GM23338 (cell line): ENCODE results near the gene AFTPH. TPM values are rescaled to one million over a fixed set of nuclear protein-coding genes. Genes with fewer than 3 reads are reported as not detected.

ENCODE experiments used
- ATAC-seq: fragments of 200-7000 bp; cut with Tn5 transposase; 3 replicates; pipeline ENCODE4 v1.9.1; 2020
- DNase-seq: peaks from one replicate; pipeline ENCODE4 v3.0.0-alpha.2; 2015; ENCODE audit warnings: low spot score
- H2AFZ ChIP-seq: fragments of 200-600 bp; sonication (generic); 2 replicates; pipeline ENCODE4 v1.8.0; 2016; ENCODE audit warnings: antibody characterized with exemption, mild to moderate bottlenecking, moderate library complexity
- H3F3A ChIP-seq: fragments of 200-600 bp; sonication (generic); replicated peaks from 2 replicates; pipeline ENCODE4 v1.8.0; 2017; ENCODE audit warnings: antibody characterized with exemption, mixed run types, low read depth
- H3K27ac ChIP-seq: fragments of 200-600 bp; sonication (generic); 2 replicates; pipeline ENCODE4 v1.6.1; 2016; ENCODE audit warnings: low read depth
- H3K27me3 ChIP-seq: fragments of 200-600 bp; sonication (generic); 2 replicates; pipeline ENCODE4 v1.8.0; 2016; ENCODE audit warnings: mild to moderate bottlenecking, mixed run types, moderate library complexity; ENCODE audit not compliant: insufficient read depth
- H3K36me3 ChIP-seq: fragments of 200-600 bp; sonication (generic); 2 replicates; pipeline ENCODE4 v1.8.0; 2016; ENCODE audit warnings: mild to moderate bottlenecking; ENCODE audit not compliant: insufficient read depth
- H3K4me1 ChIP-seq: fragments of 200-600 bp; sonication (generic); 2 replicates; pipeline ENCODE4 v1.8.0; 2016; ENCODE audit warnings: mild to moderate bottlenecking, moderate library complexity; ENCODE audit not compliant: insufficient read depth
- H3K4me2 ChIP-seq: fragments of 200-600 bp; sonication (generic); 2 replicates; pipeline ENCODE4 v1.7.1; 2017; ENCODE audit warnings: mixed run types
- H3K4me3 ChIP-seq: fragments of 200-600 bp; sonication (generic); 2 replicates; pipeline ENCODE4 v1.6.1; 2016; ENCODE audit warnings: mixed run types
- H3K79me2 ChIP-seq: fragments of 200-600 bp; sonication (generic); replicated peaks from 2 replicates; pipeline ENCODE4 v1.8.0; 2017; ENCODE audit warnings: mild to moderate bottlenecking; ENCODE audit not compliant: insufficient read depth
- H3K9me2 ChIP-seq: fragments of 200-600 bp; sonication (generic); 2 replicates; pipeline ENCODE4 v1.8.0; 2017; ENCODE audit not compliant: insufficient read depth
- H4K20me1 ChIP-seq: fragments of 200-600 bp; sonication (generic); replicated peaks from 2 replicates; pipeline ENCODE4 v1.8.0; 2017; ENCODE audit warnings: mild to moderate bottlenecking; ENCODE audit not compliant: insufficient read depth
- H3K27ac Mint-ChIP-seq: 2 replicates; pipeline ENCODE4 v1.8.0; 2020; ENCODE audit warnings: inconsistent platforms, mild to moderate bottlenecking, moderate library complexity, mixed read lengths
- H3K27me3 Mint-ChIP-seq: 3 replicates; pipeline ENCODE4 v1.8.0; 2022; ENCODE audit warnings: low read depth, mild to moderate bottlenecking, moderate library complexity, mixed read lengths, inconsistent platforms; ENCODE audit not compliant: insufficient read depth, poor library complexity
- H3K36me3 Mint-ChIP-seq: 3 replicates; pipeline ENCODE4 v1.8.0; 2021; ENCODE audit warnings: low read depth, mild to moderate bottlenecking, inconsistent platforms, moderate library complexity, mixed read lengths
- H3K4me1 Mint-ChIP-seq: 3 replicates; pipeline ENCODE4 v1.8.0; 2020; ENCODE audit warnings: mild to moderate bottlenecking, inconsistent platforms, mixed read lengths
- H3K4me3 Mint-ChIP-seq: 3 replicates; pipeline ENCODE4 v1.8.0; 2021; ENCODE audit warnings: moderate library complexity, mild to moderate bottlenecking, inconsistent platforms, mixed read lengths
- H3K9me3 Mint-ChIP-seq: 3 replicates; pipeline ENCODE4 v1.8.0; 2020; ENCODE audit warnings: moderate library complexity, mild to moderate bottlenecking, inconsistent platforms, mixed read lengths
- CREB1 ChIP-seq: fragments of 250-450 bp; sonication (Bioruptor Pico); IDR thresholded peaks from 2 replicates; pipeline ENCODE4 v1.5.0; 2020; ENCODE audit warnings: low read depth, mild to moderate bottlenecking, moderate library complexity
- EZH2 ChIP-seq: fragments of 200-600 bp; sonication (generic); IDR thresholded peaks from one replicate; pipeline ENCODE4 v1.8.0; 2017; ENCODE audit warnings: antibody characterized with exemption, mild to moderate bottlenecking, low read depth; ENCODE audit not compliant: unreplicated experiment
- EZH2phosphoT487 ChIP-seq: fragments of 200-600 bp; sonication (generic); IDR thresholded peaks from one replicate; pipeline ENCODE4 v1.8.1; 2018; ENCODE audit warnings: antibody characterized with exemption; ENCODE audit not compliant: unreplicated experiment
- JUNB ChIP-seq: IDR thresholded peaks from one replicate; pipeline ENCODE4 v1.6.1; 2016; ENCODE audit warnings: antibody characterized with exemption; ENCODE audit not compliant: unreplicated experiment
- NANOG ChIP-seq: IDR thresholded peaks from 2 replicates; pipeline ENCODE4 v1.6.1; 2016; ENCODE audit warnings: antibody characterized with exemption, borderline replicate concordance
- POLR2AphosphoS5 ChIP-seq: IDR thresholded peaks from 2 replicates; pipeline ENCODE4 v1.6.1; 2016; ENCODE audit warnings: antibody characterized with exemption, low read depth
- STAT1 ChIP-seq: IDR thresholded peaks from one replicate; pipeline ENCODE4 v1.6.1; 2016; ENCODE audit warnings: antibody characterized with exemption; ENCODE audit not compliant: unreplicated experiment
- ZNF114 ChIP-seq: fragments of 250-450 bp; sonication (Bioruptor Pico); IDR thresholded peaks from 2 replicates; pipeline ENCODE4 v1.5.0; 2020; ENCODE audit warnings: mild to moderate bottlenecking, moderate library complexity
- ZNF331 ChIP-seq: fragments of 250-450 bp; sonication (Bioruptor Pico); IDR thresholded peaks from 2 replicates; pipeline ENCODE4 v1.5.0; 2020; ENCODE audit warnings: low read depth, mild to moderate bottlenecking, moderate library complexity
- polyA plus RNA-seq: library from polyadenylated mRNA; unstranded; fragments of >200 nt; fragmentation: Nextera tagmentation; extraction: Ambion mirVana; gene quantifications from 2 replicates; pipeline ENCODE4 v1.2.1, GENCODE V29; 2016
- total RNA-seq: library from RNA; depleted of rRNA; stranded (reverse); fragments of >200 nt; shearing (Covaris generic); gene quantifications from 2 replicates; pipeline ENCODE4 v1.2.3, GENCODE V29; 2014
- TF ChIP-seq, protein P1 (sequence below): IDR thresholded peaks from one replicate; pipeline ENCODE4 v1.6.1; 2018; ENCODE audit warnings: antibody characterized with exemption; ENCODE audit not compliant: unreplicated experiment
- TF ChIP-seq, protein P2 (sequence below), 2 experiments: fragments of 200-600 bp in 1 of 2; sonication (generic) in 1 of 2; conservative IDR thresholded peaks; 2 replicates each; pipeline versions ENCODE4 v1.5.1 to v1.6.1; 2016 to 2017; ENCODE audit warnings: antibody characterized with exemption in 2 of 2, low read depth in 2 of 2, mild to moderate bottlenecking in 2 of 2, moderate library complexity in 1 of 2
- TF ChIP-seq, protein P3 (sequence below): IDR thresholded peaks from 2 replicates; pipeline ENCODE4 v1.6.1; 2016; ENCODE audit warnings: antibody characterized with exemption
- TF ChIP-seq, protein P4 (sequence below): fragments of 250-450 bp; sonication (Bioruptor Pico); IDR thresholded peaks from 2 replicates; pipeline ENCODE4 v1.5.0; 2020; ENCODE audit warnings: mild to moderate bottlenecking, moderate library complexity

Gene AFTPH
- total and polyA plus RNA-seq, 2 experiments from 2014 or later = 14.9 to 20.6 TPM

DNA sequence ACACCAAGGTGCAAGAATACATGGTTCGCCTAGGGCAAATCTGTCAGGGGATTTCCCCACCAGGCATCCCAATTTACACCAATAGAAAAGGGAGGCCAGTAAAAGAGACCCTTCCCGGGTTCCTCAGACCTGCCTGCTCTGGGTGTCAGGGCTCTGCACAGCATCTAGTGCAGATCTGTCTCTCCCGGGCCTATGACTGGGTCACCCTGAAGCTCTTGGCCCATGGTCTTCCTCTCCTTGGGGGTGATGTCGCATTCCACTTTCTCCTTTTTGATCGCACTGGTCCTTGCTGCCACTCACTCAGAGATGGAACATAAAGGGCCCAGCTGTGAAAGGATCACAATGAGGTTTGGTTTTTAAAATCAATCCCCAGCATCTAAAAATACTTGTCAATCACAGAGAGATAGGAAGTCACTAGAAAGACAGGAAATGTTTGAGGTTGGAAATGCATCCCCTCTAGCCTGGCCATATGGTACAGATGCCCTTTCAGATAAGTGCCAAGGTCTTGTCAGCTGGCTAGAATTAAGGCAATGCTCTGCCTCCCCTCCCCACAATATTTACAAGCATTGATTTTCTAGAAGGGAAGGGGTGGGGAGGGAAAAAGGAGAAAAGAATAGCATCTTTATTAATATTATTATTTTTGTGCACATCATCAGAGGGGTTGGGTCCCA, 34.9 kb upstream of the AFTPH start:
- Histone ChIP-seq H3K9me2 (no peaks in the 10 kb centered on the region), H2AFZ (no peak overlapping the region), H3K27me3 (no peaks in the 10 kb centered on the region), H3F3A (no peaks in the 10 kb centered on the region), H3K4me2 (no peak overlapping the region), H3K27ac (no peak overlapping the region), H3K4me1 (peaks cover 26% of the 10 kb centered on the region), H3K4me3 (no peak overlapping the region), H3K79me2 (no peaks in the 10 kb centered on the region), H4K20me1 (no peaks in the 10 kb centered on the region), H3K36me3 (no peaks in the 10 kb centered on the region)
- no peaks in the 10 kb centered on the region for H3K9me3 Mint-ChIP-seq
- ATAC-seq (no peak), DNase-seq (no peak)
- peaks cover 40% of the 10 kb centered on the region for H3K4me1 Mint-ChIP-seq
- H3K27ac Mint-ChIP-seq = no peak overlapping the region
- TF ChIP-seq EZH2phosphoT487 (no peak), JUNB (no peak), EZH2 (no peak), ZNF114 (CRISPR knock-in tag) (no peak), CREB1 (no peak), ZNF331 (no peak), NANOG (no peak), STAT1 (no peak), POLR2AphosphoS5 (no peak)
- TF ChIP-seq, protein P1, sequence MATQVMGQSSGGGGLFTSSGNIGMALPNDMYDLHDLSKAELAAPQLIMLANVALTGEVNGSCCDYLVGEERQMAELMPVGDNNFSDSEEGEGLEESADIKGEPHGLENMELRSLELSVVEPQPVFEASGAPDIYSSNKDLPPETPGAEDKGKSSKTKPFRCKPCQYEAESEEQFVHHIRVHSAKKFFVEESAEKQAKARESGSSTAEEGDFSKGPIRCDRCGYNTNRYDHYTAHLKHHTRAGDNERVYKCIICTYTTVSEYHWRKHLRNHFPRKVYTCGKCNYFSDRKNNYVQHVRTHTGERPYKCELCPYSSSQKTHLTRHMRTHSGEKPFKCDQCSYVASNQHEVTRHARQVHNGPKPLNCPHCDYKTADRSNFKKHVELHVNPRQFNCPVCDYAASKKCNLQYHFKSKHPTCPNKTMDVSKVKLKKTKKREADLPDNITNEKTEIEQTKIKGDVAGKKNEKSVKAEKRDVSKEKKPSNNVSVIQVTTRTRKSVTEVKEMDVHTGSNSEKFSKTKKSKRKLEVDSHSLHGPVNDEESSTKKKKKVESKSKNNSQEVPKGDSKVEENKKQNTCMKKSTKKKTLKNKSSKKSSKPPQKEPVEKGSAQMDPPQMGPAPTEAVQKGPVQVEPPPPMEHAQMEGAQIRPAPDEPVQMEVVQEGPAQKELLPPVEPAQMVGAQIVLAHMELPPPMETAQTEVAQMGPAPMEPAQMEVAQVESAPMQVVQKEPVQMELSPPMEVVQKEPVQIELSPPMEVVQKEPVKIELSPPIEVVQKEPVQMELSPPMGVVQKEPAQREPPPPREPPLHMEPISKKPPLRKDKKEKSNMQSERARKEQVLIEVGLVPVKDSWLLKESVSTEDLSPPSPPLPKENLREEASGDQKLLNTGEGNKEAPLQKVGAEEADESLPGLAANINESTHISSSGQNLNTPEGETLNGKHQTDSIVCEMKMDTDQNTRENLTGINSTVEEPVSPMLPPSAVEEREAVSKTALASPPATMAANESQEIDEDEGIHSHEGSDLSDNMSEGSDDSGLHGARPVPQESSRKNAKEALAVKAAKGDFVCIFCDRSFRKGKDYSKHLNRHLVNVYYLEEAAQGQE = no peak
- TF ChIP-seq, protein P2, sequence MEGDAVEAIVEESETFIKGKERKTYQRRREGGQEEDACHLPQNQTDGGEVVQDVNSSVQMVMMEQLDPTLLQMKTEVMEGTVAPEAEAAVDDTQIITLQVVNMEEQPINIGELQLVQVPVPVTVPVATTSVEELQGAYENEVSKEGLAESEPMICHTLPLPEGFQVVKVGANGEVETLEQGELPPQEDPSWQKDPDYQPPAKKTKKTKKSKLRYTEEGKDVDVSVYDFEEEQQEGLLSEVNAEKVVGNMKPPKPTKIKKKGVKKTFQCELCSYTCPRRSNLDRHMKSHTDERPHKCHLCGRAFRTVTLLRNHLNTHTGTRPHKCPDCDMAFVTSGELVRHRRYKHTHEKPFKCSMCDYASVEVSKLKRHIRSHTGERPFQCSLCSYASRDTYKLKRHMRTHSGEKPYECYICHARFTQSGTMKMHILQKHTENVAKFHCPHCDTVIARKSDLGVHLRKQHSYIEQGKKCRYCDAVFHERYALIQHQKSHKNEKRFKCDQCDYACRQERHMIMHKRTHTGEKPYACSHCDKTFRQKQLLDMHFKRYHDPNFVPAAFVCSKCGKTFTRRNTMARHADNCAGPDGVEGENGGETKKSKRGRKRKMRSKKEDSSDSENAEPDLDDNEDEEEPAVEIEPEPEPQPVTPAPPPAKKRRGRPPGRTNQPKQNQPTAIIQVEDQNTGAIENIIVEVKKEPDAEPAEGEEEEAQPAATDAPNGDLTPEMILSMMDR (conservative IDR thresholded peaks at IDR 0.05; ENCODE audit: low read depth in 2 of 2) = no peak
- TF ChIP-seq, protein P3, sequence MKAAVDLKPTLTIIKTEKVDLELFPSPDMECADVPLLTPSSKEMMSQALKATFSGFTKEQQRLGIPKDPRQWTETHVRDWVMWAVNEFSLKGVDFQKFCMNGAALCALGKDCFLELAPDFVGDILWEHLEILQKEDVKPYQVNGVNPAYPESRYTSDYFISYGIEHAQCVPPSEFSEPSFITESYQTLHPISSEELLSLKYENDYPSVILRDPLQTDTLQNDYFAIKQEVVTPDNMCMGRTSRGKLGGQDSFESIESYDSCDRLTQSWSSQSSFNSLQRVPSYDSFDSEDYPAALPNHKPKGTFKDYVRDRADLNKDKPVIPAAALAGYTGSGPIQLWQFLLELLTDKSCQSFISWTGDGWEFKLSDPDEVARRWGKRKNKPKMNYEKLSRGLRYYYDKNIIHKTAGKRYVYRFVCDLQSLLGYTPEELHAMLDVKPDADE = no peak
- TF ChIP-seq, protein P4, sequence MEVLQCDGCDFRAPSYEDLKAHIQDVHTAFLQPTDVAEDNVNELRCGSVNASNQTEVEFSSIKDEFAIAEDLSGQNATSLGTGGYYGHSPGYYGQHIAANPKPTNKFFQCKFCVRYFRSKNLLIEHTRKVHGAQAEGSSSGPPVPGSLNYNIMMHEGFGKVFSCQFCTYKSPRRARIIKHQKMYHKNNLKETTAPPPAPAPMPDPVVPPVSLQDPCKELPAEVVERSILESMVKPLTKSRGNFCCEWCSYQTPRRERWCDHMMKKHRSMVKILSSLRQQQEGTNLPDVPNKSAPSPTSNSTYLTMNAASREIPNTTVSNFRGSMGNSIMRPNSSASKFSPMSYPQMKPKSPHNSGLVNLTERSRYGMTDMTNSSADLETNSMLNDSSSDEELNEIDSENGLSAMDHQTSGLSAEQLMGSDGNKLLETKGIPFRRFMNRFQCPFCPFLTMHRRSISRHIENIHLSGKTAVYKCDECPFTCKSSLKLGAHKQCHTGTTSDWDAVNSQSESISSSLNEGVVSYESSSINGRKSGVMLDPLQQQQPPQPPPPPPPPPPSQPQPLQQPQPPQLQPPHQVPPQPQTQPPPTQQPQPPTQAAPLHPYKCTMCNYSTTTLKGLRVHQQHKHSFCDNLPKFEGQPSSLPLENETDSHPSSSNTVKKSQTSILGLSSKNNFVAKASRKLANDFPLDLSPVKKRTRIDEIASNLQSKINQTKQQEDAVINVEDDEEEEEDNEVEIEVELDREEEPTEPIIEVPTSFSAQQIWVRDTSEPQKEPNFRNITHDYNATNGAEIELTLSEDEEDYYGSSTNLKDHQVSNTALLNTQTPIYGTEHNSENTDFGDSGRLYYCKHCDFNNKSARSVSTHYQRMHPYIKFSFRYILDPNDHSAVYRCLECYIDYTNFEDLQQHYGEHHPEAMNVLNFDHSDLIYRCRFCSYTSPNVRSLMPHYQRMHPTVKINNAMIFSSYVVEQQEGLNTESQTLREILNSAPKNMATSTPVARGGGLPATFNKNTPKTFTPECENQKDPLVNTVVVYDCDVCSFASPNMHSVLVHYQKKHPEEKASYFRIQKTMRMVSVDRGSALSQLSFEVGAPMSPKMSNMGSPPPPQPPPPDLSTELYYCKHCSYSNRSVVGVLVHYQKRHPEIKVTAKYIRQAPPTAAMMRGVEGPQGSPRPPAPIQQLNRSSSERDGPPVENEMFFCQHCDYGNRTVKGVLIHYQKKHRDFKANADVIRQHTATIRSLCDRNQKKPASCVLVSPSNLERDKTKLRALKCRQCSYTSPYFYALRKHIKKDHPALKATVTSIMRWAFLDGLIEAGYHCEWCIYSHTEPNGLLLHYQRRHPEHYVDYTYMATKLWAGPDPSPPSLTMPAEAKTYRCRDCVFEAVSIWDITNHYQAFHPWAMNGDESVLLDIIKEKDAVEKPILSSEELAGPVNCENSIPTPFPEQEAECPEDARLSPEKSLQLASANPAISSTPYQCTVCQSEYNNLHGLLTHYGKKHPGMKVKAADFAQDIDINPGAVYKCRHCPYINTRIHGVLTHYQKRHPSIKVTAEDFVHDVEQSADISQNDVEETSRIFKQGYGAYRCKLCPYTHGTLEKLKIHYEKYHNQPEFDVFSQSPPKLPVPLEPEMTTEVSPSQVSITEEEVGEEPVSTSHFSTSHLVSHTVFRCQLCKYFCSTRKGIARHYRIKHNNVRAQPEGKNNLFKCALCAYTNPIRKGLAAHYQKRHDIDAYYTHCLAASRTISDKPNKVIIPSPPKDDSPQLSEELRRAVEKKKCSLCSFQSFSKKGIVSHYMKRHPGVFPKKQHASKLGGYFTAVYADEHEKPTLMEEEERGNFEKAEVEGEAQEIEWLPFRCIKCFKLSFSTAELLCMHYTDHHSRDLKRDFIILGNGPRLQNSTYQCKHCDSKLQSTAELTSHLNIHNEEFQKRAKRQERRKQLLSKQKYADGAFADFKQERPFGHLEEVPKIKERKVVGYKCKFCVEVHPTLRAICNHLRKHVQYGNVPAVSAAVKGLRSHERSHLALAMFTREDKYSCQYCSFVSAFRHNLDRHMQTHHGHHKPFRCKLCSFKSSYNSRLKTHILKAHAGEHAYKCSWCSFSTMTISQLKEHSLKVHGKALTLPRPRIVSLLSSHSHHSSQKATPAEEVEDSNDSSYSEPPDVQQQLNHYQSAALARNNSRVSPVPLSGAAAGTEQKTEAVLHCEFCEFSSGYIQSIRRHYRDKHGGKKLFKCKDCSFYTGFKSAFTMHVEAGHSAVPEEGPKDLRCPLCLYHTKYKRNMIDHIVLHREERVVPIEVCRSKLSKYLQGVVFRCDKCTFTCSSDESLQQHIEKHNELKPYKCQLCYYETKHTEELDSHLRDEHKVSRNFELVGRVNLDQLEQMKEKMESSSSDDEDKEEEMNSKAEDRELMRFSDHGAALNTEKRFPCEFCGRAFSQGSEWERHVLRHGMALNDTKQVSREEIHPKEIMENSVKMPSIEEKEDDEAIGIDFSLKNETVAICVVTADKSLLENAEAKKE (CRISPR knock-in tag) = no peak
- no peaks in the 10 kb centered on the region for H3K36me3 Mint-ChIP-seq
- peaks cover 10% of the 10 kb centered on the region for H3K27me3 Mint-ChIP-seq
- no peak overlapping the region for H3K4me3 Mint-ChIP-seq
